ENCODE measurements around the gene AKR1B1.

Gene AKR1B1

DNA sequence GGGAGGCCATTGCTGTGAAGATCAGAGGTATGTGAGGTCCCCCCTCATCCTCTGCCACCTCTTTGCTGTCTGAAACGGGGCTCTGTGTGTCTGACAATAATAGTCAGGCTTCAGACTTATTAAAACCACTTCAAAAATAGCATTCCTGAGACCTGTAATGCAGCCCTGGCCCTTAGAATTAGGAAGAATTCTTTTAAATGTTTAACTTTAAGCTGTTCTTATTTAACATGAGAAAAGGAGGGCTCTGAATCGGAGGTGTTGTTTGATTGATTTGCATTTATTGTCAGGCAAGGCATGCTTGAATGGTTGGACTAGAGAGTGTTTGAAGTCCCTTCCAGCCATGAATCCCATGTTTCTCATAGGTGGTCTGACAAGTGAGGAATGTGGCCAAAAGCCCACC lies 52.5 kb downstream of the AKR1B1 start:
- Histone ChIP-seq H3K27ac (ENCODE audit: low read depth, low read length) (no peak overlapping the region), H3K36me3 (ENCODE audit: control insufficient read depth in 1 of 2, insufficient read depth in 2 of 2, low read length in 2 of 2) (no peaks in the 10 kb centered on the region), H3K9me3 (ENCODE audit: control insufficient read depth in 1 of 2, low read length in 2 of 2) (no peaks in the 10 kb centered on the region), H3K4me3 (ENCODE audit: low read depth in 1 of 2, low read length in 2 of 2) (no peak overlapping the region), H3K4me1 (ENCODE audit: control insufficient read depth in 1 of 2, insufficient read depth in 2 of 2, low read length in 2 of 2) (no peaks in the 10 kb centered on the region), H3K9ac (ENCODE audit: low read depth in 1 of 2, low read length in 2 of 2) (no peak overlapping the region), H3K27me3 (ENCODE audit: control insufficient read depth in 1 of 2, insufficient read depth in 2 of 2, low read length in 2 of 2) (no peaks in the 10 kb centered on the region)

DNA sequence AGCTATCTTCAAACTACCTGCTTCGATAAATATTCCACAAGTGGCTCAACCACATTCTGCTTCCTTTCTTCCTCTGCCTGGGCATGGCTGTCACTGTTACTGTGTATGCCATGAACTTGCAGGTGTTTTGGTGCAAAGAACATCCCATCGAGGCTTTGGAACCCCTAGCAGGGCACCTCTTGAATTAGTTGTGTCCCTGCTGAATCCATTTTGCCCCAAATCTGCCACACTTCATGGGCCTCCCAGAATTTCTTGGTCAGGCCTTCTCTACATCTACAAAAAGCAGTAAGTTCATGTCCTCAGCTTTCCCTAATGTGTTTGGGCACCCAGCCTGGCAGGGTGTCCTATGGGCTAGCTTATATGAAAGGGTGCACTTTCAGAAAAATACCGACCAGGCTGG lies 53.6 kb downstream of the AKR1B1 start:
- H3K9ac ChIP-seq (ENCODE audit: low read depth in 1 of 2, low read length in 2 of 2), result no peak overlapping the region
- no peak overlapping the region for H3K27ac ChIP-seq (ENCODE audit: low read depth, low read length)
- no peaks in the 10 kb centered on the region for H3K36me3 ChIP-seq (ENCODE audit: control insufficient read depth in 1 of 2, insufficient read depth in 2 of 2, low read length in 2 of 2)
- H3K27me3 ChIP-seq (ENCODE audit: control insufficient read depth in 1 of 2, insufficient read depth in 2 of 2, low read length in 2 of 2), result no peaks in the 10 kb centered on the region
- no peaks in the 10 kb centered on the region for H3K9me3 ChIP-seq (ENCODE audit: control insufficient read depth in 1 of 2, low read length in 2 of 2)
- no peak overlapping the region for H3K4me3 ChIP-seq (ENCODE audit: low read depth in 1 of 2, low read length in 2 of 2)
- H3K4me1 ChIP-seq (ENCODE audit: control insufficient read depth in 1 of 2, insufficient read depth in 2 of 2, low read length in 2 of 2), result no peaks in the 10 kb centered on the region

DNA sequence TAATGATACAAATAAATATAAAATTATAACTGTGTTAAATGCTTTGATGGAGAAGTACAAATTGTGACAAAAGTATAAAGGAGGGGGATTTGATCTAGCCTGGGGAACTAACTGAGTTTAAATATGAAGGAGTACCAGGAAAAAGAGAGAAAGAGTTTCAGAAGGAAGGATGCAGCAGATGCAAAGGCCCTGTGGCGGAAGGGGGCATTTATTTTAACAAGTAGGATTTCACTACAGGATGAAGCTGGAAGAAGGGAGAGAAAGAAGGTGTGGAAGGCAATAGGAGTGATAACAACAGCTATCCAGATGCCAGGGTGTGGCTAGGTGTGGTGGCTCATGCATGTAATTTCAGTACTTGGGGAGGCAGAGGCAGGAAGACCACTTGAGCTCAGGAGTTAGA lies 55.8 kb downstream of the AKR1B1 start:
- H3K27ac ChIP-seq (ENCODE audit: low read depth, low read length), result no peak overlapping the region
- no peaks in the 10 kb centered on the region for H3K27me3 ChIP-seq (ENCODE audit: control insufficient read depth in 1 of 2, insufficient read depth in 2 of 2, low read length in 2 of 2)
- no peaks in the 10 kb centered on the region for H3K4me1 ChIP-seq (ENCODE audit: control insufficient read depth in 1 of 2, insufficient read depth in 2 of 2, low read length in 2 of 2)
- no peaks in the 10 kb centered on the region for H3K36me3 ChIP-seq (ENCODE audit: control insufficient read depth in 1 of 2, insufficient read depth in 2 of 2, low read length in 2 of 2)
- no peak overlapping the region for H3K9ac ChIP-seq (ENCODE audit: low read depth in 1 of 2, low read length in 2 of 2)
- no peak overlapping the region for H3K4me3 ChIP-seq (ENCODE audit: low read depth in 1 of 2, low read length in 2 of 2)
- no peaks in the 10 kb centered on the region for H3K9me3 ChIP-seq (ENCODE audit: control insufficient read depth in 1 of 2, low read length in 2 of 2)

DNA sequence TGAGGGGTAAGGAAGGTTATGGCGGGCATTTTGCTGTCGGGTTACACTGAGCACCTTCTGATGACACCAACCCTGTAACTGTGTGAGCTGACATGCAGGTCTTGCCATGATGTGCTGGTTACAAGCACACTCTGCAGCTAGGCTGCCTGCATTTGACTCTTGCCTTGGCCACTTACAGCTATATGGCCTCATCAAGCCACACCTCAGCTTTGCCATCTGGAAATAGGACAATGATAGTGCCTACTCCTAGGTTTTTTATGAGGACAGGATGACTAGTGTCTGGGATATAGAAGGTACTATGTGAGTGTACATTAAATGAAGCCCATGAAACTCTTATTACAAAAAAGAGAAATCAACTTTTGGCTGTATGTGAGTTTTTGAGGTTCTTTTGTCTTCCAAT lies 58.0 kb downstream of the AKR1B1 start:
- no peaks in the 10 kb centered on the region for H3K9me3 ChIP-seq (ENCODE audit: control insufficient read depth in 1 of 2, low read length in 2 of 2)
- no peak overlapping the region for H3K27ac ChIP-seq (ENCODE audit: low read depth, low read length)
- no peak overlapping the region for H3K9ac ChIP-seq (ENCODE audit: low read depth in 1 of 2, low read length in 2 of 2)
- no peaks in the 10 kb centered on the region for H3K4me1 ChIP-seq (ENCODE audit: control insufficient read depth in 1 of 2, insufficient read depth in 2 of 2, low read length in 2 of 2)
- H3K27me3 ChIP-seq (ENCODE audit: control insufficient read depth in 1 of 2, insufficient read depth in 2 of 2, low read length in 2 of 2), result no peaks in the 10 kb centered on the region
- no peak overlapping the region for H3K4me3 ChIP-seq (ENCODE audit: low read depth in 1 of 2, low read length in 2 of 2)
- no peaks in the 10 kb centered on the region for H3K36me3 ChIP-seq (ENCODE audit: control insufficient read depth in 1 of 2, insufficient read depth in 2 of 2, low read length in 2 of 2)

DNA sequence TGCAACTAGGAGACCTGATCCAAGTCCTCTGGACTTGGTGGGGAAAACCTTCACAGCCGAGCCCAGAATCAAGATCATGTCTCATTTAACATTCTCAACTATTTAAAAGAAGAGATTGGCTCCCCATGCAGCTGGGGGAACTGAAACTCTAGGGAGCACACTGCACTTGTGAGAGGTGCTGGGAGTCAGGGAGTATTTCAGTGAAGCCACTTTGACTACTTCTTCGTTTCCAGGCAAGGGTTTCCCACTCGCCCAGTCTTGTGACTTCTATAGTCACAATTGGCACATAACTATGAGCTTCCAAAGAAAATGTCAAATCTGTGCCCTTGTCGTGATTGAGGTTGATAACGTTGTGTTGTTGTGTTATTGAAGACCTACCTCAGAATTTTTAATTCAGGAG lies 62.9 kb downstream of the AKR1B1 start:
- H3K9ac ChIP-seq (ENCODE audit: low read depth in 1 of 2, low read length in 2 of 2), result no peak overlapping the region
- no peak overlapping the region for H3K27ac ChIP-seq (ENCODE audit: low read depth, low read length)
- no peaks in the 10 kb centered on the region for H3K27me3 ChIP-seq (ENCODE audit: control insufficient read depth in 1 of 2, insufficient read depth in 2 of 2, low read length in 2 of 2)
- no peak overlapping the region for H3K4me3 ChIP-seq (ENCODE audit: low read depth in 1 of 2, low read length in 2 of 2)
- no peaks in the 10 kb centered on the region for H3K36me3 ChIP-seq (ENCODE audit: control insufficient read depth in 1 of 2, insufficient read depth in 2 of 2, low read length in 2 of 2)
- peaks cover 0 to 6% of the 10 kb centered on the region in 2 donors for H3K4me1 ChIP-seq (ENCODE audit: control insufficient read depth in 1 of 2, insufficient read depth in 2 of 2, low read length in 2 of 2)
- no peaks in the 10 kb centered on the region for H3K9me3 ChIP-seq (ENCODE audit: control insufficient read depth in 1 of 2, low read length in 2 of 2)

DNA sequence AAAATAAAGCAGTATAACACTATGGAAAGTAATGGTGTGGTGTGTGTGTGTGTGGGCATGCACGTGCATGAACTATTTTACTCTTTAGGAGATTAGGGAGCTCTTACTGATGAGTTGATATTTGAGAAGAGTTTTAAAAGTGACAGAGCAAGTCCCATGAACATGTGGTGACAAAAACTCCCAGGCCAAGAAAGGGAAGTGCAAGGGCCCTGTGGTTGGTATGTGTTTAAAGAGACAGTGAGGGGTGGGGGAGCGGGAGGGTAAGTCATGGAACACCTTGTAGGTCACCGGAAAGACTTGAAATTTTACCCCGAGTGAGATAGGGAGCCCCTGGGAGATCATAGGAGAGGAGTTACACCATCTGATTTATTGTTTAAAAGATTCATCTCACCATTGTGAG lies 63.3 kb downstream of the AKR1B1 start:
- H3K27ac ChIP-seq (ENCODE audit: low read depth, low read length), result no peak overlapping the region
- no peaks in the 10 kb centered on the region for H3K9me3 ChIP-seq (ENCODE audit: control insufficient read depth in 1 of 2, low read length in 2 of 2)
- H3K4me3 ChIP-seq (ENCODE audit: low read depth in 1 of 2, low read length in 2 of 2), result no peak overlapping the region
- no peak overlapping the region for H3K9ac ChIP-seq (ENCODE audit: low read depth in 1 of 2, low read length in 2 of 2)
- peaks cover 0 to 6% of the 10 kb centered on the region in 2 donors for H3K4me1 ChIP-seq (ENCODE audit: control insufficient read depth in 1 of 2, insufficient read depth in 2 of 2, low read length in 2 of 2)
- H3K36me3 ChIP-seq (ENCODE audit: control insufficient read depth in 1 of 2, insufficient read depth in 2 of 2, low read length in 2 of 2), result no peaks in the 10 kb centered on the region
- H3K27me3 ChIP-seq (ENCODE audit: control insufficient read depth in 1 of 2, insufficient read depth in 2 of 2, low read length in 2 of 2), result no peaks in the 10 kb centered on the region

DNA sequence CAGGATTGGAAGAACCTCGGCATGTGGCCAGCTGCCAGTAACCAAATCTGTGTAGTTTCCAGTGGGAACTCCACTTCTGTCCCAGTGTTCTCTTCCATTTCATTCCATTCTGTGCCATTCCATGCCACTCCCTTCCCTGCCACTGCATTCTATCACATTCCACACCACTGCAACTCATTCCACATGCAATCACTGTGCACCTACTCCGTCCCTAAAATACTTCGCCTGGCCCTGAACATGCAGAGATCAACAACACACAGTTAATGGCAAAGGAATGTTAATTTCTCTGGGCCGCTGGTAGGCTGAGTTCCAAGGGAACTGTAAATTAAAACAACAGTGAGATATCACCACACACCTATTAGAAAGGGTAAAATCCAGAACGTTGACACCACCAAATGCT lies 64.8 kb downstream of the AKR1B1 start:
- no peak overlapping the region for H3K27ac ChIP-seq (ENCODE audit: low read depth, low read length)

More for the DNA sequence above, 64.8 kb downstream of the AKR1B1 start:
- Histone ChIP-seq H3K4me3 (ENCODE audit: low read depth in 1 of 2, low read length in 2 of 2) (no peak overlapping the region), H3K27me3 (ENCODE audit: control insufficient read depth in 1 of 2, insufficient read depth in 2 of 2, low read length in 2 of 2) (no peaks in the 10 kb centered on the region), H3K36me3 (ENCODE audit: control insufficient read depth in 1 of 2, insufficient read depth in 2 of 2, low read length in 2 of 2) (no peaks in the 10 kb centered on the region), H3K9ac (ENCODE audit: low read depth in 1 of 2, low read length in 2 of 2) (no peak overlapping the region), H3K4me1 (ENCODE audit: control insufficient read depth in 1 of 2, insufficient read depth in 2 of 2, low read length in 2 of 2) (peaks cover 0 to 6% of the 10 kb centered on the region in 2 donors), H3K9me3 (ENCODE audit: control insufficient read depth in 1 of 2, low read length in 2 of 2) (no peaks in the 10 kb centered on the region)
